GM19043 (cell line): Measurements from ENCODE around the gene PIK3AP1.
"Not testable (repeated sequence)": the region's sequence is repeated elsewhere in the genome, so short reads cannot be mapped to it uniquely, and the experiment has no call there.

Experiments used
- ATAC-seq: cut with Tn5 transposase; IDR thresholded peaks from one replicate; pipeline ENCODE4 v1.9.1; 2021; ENCODE audit warnings: low read depth; ENCODE audit not compliant: unreplicated experiment

PIK3AP1 gene

GRCh38 chr10:96588060-96588554, 132.2 kb downstream of the PIK3AP1 start:
- ATAC-seq = no peak

GRCh38 chr10:96587264-96588059, 132.9 kb downstream of the PIK3AP1 start:
- ATAC-seq = no peak

GRCh38 chr10:96586419-96587263, 133.7 kb downstream of the PIK3AP1 start, which contains the start of gene TM9SF3:
Gene TM9SF3 (minus strand): TSS chr10:96587012. CDS start chr10:96586835, 177 bp downstream.
- peak; percentile 73 for ATAC-seq

- ATAC-seq = peak; percentile 11
Measured at GRCh38 chr10:96585736-96586418, 134.4 kb downstream of the PIK3AP1 start.

GRCh38 chr10:96584474-96584873, 135.8 kb downstream of the PIK3AP1 start:
- no peak for ATAC-seq

DNA sequence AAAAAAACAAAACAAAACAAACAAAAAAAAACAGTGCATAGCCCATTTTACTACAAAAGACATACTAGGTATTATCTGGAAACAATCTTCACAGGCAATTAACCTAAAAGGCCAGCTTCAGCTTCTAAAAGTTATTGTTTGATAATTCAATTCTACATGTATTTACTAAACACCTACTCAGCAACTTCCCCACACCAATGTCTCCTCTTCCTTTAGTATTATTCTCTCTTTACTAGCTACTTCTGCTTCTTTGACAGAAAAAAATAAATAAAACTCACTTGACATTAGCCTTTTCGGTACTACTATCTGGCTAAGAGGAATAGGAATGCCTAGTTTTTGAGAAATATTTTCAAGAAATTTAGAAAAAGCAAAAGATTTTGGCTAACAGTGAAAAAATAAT, 136.3 kb downstream of the PIK3AP1 start:
- ATAC-seq = no peak

GRCh38 chr10:96579133-96579532, 141.2 kb downstream of the PIK3AP1 start:
- no peak for ATAC-seq

DNA sequence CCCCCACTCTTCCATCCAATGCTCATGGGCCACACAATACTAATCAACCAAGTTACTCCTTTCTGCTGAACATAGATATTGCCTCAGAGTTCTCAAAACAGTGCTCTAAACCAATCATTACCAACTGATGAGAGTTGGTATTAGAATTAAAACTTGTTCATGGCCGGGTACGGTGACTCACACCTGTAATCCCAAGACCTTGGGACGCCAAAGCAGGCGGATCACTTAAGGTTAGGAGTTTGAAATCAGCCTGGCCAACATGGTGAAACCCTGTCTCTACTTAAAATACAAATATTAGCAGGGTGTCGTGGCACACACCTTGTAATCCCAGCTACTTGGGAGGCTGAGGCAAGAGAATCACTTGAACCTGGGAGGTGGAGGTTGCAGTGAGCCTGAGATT, 141.7 kb downstream of the PIK3AP1 start:
- ATAC-seq = no peak

DNA sequence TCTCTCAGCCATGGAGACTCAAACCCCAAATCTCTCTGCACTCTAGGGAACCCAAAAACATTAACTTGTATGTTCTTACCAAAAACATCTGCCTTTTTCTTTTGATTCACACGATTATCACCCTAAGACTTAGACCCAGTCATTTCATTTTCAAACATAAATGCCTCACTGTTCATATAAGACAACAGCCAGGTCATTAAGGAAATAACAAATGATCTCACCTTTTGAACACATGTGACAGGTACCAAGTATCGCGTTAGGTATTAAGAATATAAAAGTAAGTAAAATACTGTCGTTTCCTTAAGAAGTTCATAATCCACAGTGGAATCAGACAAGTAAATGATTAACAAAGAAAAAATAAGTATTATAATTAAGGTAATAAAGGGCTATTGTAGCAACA, 142.3 kb downstream of the PIK3AP1 start:
- no peak for ATAC-seq

- ATAC-seq = no peak
Measured at GRCh38 chr10:96577069-96577468, 143.2 kb downstream of the PIK3AP1 start.

- no peak for ATAC-seq
Measured at GRCh38 chr10:96576277-96576980, 143.9 kb downstream of the PIK3AP1 start.

- ATAC-seq = not testable (repeated sequence)
Measured at GRCh38 chr10:96574564-96574963, 145.8 kb downstream of the PIK3AP1 start.

GRCh38 chr10:96573036-96573435, 147.3 kb downstream of the PIK3AP1 start:
- ATAC-seq = no peak

- ATAC-seq = no peak
Measured at GRCh38 chr10:96570983-96571964, 149.0 kb downstream of the PIK3AP1 start.

DNA sequence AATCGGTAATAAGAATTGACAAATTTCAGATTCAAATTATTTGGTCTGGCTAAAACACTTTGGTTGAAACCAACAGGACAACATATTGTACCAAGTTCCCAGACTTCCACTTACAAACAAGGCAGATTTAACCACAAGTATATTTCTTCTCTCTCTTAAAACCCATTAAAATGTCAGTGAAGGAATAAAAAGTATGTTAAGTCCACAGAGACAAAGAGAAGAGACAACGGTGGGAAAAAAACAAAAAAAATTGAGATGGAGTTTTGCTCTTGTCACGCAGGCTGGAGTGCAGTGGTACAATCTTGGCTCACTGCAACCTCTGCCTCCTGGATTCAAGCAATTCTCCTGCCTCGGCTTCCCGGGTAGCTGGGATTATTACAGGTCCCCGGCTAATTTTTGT, 149.8 kb downstream of the PIK3AP1 start:
- no peak for ATAC-seq

- no peak for ATAC-seq
Measured at GRCh38 chr10:96568402-96568801, 151.9 kb downstream of the PIK3AP1 start.

- no peak for ATAC-seq
Measured at GRCh38 chr10:96565774-96566173, 154.5 kb downstream of the PIK3AP1 start.

DNA sequence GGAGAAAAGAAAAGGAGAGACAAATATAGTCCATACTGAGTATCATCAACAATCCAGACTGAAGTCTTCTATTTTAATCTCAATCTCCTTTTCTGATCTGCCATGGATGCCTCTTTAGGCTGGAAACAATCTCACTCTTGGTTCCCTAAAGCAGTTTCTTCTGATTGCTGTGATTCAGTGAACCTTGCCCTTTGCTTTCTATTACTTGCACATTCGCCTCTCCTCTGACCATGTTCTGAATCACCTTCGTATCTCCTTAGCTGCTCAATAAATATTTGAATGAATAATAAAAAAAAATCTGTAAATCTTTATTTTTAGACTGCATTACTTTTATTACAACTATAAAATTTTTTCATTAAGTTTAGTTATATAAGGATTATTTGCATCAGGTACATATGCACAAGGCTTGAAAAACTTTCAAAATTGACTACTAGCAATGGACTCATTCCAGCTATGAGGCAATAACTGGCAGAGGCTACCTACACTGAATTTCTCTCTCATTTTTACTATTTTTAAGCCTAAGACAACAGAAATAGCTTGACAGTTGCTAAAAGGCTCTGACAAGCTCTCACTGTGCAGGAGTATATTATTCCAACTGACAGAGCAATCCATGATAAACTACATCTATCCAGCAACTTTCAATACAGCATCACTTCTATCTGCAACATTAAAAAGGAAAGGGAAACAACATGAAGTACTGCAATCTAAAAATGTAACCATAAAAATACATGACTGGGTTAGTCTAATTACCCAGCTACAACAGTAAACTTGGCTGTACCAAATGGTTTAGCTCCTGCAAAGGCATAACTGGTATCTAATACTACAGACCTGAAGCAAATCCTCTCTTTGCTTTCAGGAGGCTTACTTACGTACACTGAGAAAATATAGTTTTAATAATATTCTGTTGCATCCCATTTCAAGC, 159.1 kb downstream of the PIK3AP1 start:
- no peak for ATAC-seq
